Activated naive CD4-positive, alpha-beta T cell treated with anti-CD3 and anti-CD28 coated beads, Interleukin-2, amount 10 ng/mL, durations not matched to agents 7 days and 5 days (primary cell): ENCODE data around the gene PCSK1.
"Not testable (repeated sequence)": the region's sequence is repeated elsewhere in the genome, so short reads cannot be mapped to it uniquely, and the experiment has no call there.

Experiments used
- CTCF ChIA-PET: fragments of 350-600 bp; sonication (Branson Sonifier 250); formaldehyde crosslinking; loops from one replicate; lab custom pipeline; 2021; ENCODE audit warnings: antibody characterized with exemption; lab: Charles Lee
- DNase-seq: peaks from one replicate; pipeline ENCODE4 v3.0.0-alpha.2; 2020
- H3K27ac Mint-ChIP-seq: one replicate; pipeline ENCODE4 v1.8.0; 2021; ENCODE audit warnings: mild to moderate bottlenecking, moderate library complexity, mixed read lengths
- H3K27me3 Mint-ChIP-seq: one replicate; pipeline ENCODE4 v1.8.0; 2021; ENCODE audit warnings: mild to moderate bottlenecking, mixed read lengths
- H3K36me3 Mint-ChIP-seq: one replicate; pipeline ENCODE4 v1.8.0; 2021; ENCODE audit warnings: mixed read lengths
- H3K4me1 Mint-ChIP-seq: one replicate; pipeline ENCODE4 v1.8.0; 2021; ENCODE audit warnings: mixed read lengths
- H3K4me3 Mint-ChIP-seq: one replicate; pipeline ENCODE4 v1.8.0; 2021; ENCODE audit warnings: mild to moderate bottlenecking, moderate library complexity, mixed read lengths
- H3K9me3 Mint-ChIP-seq: one replicate; pipeline ENCODE4 v1.8.0; 2021; ENCODE audit warnings: mixed read lengths

PCSK1 gene

DNA sequence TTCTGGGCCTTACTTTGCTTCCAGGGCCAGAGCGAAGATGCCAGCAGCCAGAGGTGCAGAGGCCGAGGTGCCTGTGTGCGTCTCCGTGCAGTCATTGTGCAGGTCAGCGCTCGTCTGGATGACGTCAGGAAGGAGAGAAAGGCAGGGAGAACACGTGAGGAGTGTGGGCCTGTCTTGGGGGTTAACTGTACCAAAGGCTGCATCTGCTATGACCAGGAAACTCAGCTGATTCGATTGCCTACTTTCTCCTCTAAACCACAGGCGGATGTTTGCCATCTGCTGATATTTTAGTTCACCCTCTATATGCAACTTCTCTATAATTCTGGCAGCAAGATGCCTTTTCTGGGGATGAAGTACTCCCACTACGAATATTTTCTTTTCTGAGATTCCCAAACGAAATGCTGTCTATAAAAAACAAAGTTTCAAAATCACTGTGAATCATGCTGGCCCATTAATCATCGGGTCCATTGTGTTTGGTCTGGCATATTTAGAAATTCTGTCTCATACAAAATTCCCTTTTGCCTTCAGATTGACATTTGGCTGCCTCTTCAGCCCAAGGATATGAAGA is 24.8 kb downstream of the PCSK1 start:
- Mint-ChIP-seq H3K4me1 (no peaks in the 10 kb centered on the region), H3K27me3 (peaks cover 3% of the 10 kb centered on the region), H3K36me3 (no peaks in the 10 kb centered on the region), H3K27ac (no peak overlapping the region), H3K4me3 (no peak overlapping the region), H3K9me3 (no peaks in the 10 kb centered on the region)
- no peak for DNase-seq
- CTCF ChIA-PET: no interaction called here

- Mint-ChIP-seq H3K4me3 (no peak overlapping the region), H3K9me3 (no peaks in the 10 kb centered on the region), H3K27ac (no peak overlapping the region), H3K27me3 (peaks cover 3% of the 10 kb centered on the region), H3K36me3 (no peaks in the 10 kb centered on the region), H3K4me1 (no peaks in the 10 kb centered on the region)
- DNase-seq: no peak
- CTCF ChIA-PET: no interaction called here
Measured at GRCh38 chr5:96407436-96407835, 25.6 kb downstream of the PCSK1 start.

DNA sequence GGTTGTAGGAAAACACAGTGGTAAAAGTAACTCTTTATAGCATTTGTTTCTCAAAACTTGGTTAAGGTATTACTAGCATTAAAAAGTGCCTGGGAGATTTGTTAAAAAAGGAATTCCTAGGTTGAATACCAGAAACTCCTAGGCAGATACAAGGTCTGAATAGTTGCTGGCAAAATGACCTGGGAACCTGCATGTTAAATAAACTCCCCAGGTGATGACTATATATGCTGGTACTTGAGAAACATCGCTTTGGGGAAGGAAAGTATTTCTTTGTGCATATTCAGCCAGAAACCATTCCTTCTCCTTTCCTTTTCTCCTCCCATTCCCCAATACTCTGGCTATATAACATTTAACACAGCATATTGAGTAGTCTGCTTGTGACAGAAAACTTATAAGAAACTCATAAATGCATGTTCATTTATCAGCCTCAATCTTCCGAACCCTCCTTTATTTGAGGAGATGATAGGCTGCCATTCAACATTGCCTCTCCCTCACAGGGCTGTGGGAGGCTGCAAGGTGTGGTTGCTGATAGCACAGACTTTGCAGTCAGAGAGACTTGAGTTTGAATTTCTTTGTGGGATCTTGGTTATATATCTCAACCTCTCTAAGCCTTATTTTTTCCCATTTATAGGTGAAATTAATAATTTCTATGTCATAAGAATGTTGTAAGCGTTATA is 28.7 kb downstream of the PCSK1 start:
- H3K4me1 Mint-ChIP-seq: no peaks in the 10 kb centered on the region
- CTCF ChIA-PET: no interaction called here
- no peak overlapping the region for H3K27ac Mint-ChIP-seq
- peaks cover 8% of the 10 kb centered on the region for H3K27me3 Mint-ChIP-seq
- H3K4me3 Mint-ChIP-seq: no peak overlapping the region
- DNase-seq: no peak
- no peaks in the 10 kb centered on the region for H3K9me3 Mint-ChIP-seq
- no peaks in the 10 kb centered on the region for H3K36me3 Mint-ChIP-seq

GRCh38 chr5:96402500-96402899 is 30.5 kb downstream of the PCSK1 start:
- H3K4me3 Mint-ChIP-seq: no peak overlapping the region
- no peak overlapping the region for H3K27ac Mint-ChIP-seq
- peaks cover 8% of the 10 kb centered on the region for H3K27me3 Mint-ChIP-seq
- H3K4me1 Mint-ChIP-seq: no peaks in the 10 kb centered on the region
- CTCF ChIA-PET: no interaction called here
- H3K36me3 Mint-ChIP-seq: no peaks in the 10 kb centered on the region
- no peak for DNase-seq
- H3K9me3 Mint-ChIP-seq: no peaks in the 10 kb centered on the region

DNA sequence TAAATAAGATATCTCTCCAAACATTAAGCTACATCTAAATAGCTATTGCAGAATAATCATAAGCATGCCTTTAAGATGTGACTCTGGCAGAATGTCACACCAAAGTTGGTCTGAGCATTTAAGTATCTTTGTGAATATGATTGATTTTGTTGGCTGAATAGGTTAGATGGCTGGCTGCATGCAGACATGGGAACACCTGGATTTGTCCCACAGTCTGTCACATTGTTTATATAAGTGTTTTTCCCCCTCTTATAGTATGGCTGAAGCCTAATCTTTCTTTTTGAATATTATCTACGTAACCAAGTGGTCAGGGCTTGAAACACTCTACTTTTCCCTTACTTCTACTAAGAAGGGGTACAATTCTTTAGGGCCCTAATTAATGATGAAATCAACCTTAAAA is 36.2 kb downstream of the PCSK1 start:
- Mint-ChIP-seq H3K27ac (no peak overlapping the region), H3K4me1 (no peaks in the 10 kb centered on the region), H3K9me3 (no peaks in the 10 kb centered on the region), H3K4me3 (no peak overlapping the region), H3K36me3 (no peaks in the 10 kb centered on the region), H3K27me3 (peaks cover 8% of the 10 kb centered on the region)
- CTCF ChIA-PET: no interaction called here
- no peak for DNase-seq

DNA sequence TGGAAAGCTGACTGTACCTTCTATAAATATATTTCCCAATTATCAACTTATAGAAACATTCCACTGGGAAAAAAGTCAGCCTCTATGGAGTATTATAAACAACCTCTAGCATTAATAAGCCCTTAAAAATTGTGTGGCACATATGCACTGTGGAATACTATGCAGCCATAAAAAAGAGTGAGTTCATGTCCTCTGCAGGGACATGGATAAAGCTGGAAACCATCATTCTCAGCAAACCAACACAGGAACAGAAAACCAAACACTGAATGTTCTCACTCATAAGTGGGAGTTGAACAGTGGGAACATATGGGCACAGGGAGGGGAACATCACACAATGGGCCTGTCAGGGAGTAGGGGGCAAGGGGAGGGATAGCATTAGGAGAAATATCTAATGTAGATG is 37.8 kb downstream of the PCSK1 start:
- H3K4me1 Mint-ChIP-seq, H3K4me3 Mint-ChIP-seq, H3K36me3 Mint-ChIP-seq, CTCF ChIA-PET, DNase-seq, H3K27me3 Mint-ChIP-seq, H3K9me3 Mint-ChIP-seq: not testable (repeated sequence)
- peak overlapping the region; percentile 53 for H3K27ac Mint-ChIP-seq

GRCh38 chr5:96391921-96392320 is 41.1 kb downstream of the PCSK1 start:
- CTCF ChIA-PET: interaction anchor here (1.0 kb wide), 1 partner anchor 209 kb away, joined by 3 read pairs; no protein-coding TSS in a partner anchor
- H3K36me3 Mint-ChIP-seq: no peaks in the 10 kb centered on the region
- peaks cover 10% of the 10 kb centered on the region for H3K27me3 Mint-ChIP-seq
- no peaks in the 10 kb centered on the region for H3K4me1 Mint-ChIP-seq
- no peak overlapping the region for H3K27ac Mint-ChIP-seq
- no peak for DNase-seq
- no peaks in the 10 kb centered on the region for H3K9me3 Mint-ChIP-seq
- H3K4me3 Mint-ChIP-seq: no peak overlapping the region

GRCh38 chr5:96388176-96388575 is 44.9 kb downstream of the PCSK1 start:
- H3K4me3 Mint-ChIP-seq: no peak overlapping the region
- H3K36me3 Mint-ChIP-seq: no peaks in the 10 kb centered on the region
- peaks cover 20% of the 10 kb centered on the region for H3K27me3 Mint-ChIP-seq
- CTCF ChIA-PET: interaction anchor here (0.5 kb wide), 1 partner anchor 145 kb away, joined by 3 read pairs; no protein-coding TSS in a partner anchor
- no peak overlapping the region for H3K27ac Mint-ChIP-seq
- DNase-seq: no peak
- H3K9me3 Mint-ChIP-seq: no peaks in the 10 kb centered on the region
- no peaks in the 10 kb centered on the region for H3K4me1 Mint-ChIP-seq

DNA sequence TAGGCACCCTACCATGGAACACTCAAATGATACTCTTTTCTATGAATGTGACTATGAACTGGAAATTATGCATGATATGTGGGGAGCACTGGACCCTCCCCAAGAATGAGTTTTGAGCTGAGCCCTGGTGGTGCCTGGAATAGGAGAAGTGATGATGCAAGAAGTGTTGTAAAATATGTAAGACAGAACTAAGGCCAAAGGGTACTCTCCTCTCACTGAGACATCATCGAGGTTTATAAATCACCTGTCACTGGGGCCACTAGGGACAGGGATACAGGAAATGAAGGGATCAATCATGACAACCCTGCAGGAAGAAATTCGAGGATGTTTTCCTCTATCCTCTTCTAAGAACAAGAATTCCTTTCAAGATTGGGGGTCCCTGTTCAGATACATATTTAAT is 45.4 kb downstream of the PCSK1 start:
- Mint-ChIP-seq H3K4me1 (no peaks in the 10 kb centered on the region), H3K9me3 (no peaks in the 10 kb centered on the region), H3K4me3 (no peak overlapping the region), H3K27ac (no peak overlapping the region), H3K27me3 (peaks cover 20% of the 10 kb centered on the region), H3K36me3 (no peaks in the 10 kb centered on the region)
- DNase-seq: no peak
- CTCF ChIA-PET: interaction anchor here (0.5 kb wide), 1 partner anchor 144 kb away, joined by 3 read pairs; no protein-coding TSS in a partner anchor

- Mint-ChIP-seq H3K4me3 (no peak overlapping the region), H3K36me3 (no peaks in the 10 kb centered on the region)
Measured at GRCh38 chr5:96385538-96385937, 47.5 kb downstream of the PCSK1 start.

GRCh38 chr5:96384353-96384752 is 48.7 kb downstream of the PCSK1 start:
- Mint-ChIP-seq H3K36me3 (no peaks in the 10 kb centered on the region), H3K27me3 (peaks cover 15% of the 10 kb centered on the region), H3K4me1 (no peaks in the 10 kb centered on the region), H3K27ac (no peak overlapping the region), H3K9me3 (no peaks in the 10 kb centered on the region), H3K4me3 (no peak overlapping the region)
- no peak for DNase-seq
- CTCF ChIA-PET: no interaction called here

More at GRCh38 chr5:96385538-96385937, 47.5 kb downstream of the PCSK1 start:
- H3K9me3 Mint-ChIP-seq: no peaks in the 10 kb centered on the region
- CTCF ChIA-PET: no interaction called here
- no peaks in the 10 kb centered on the region for H3K4me1 Mint-ChIP-seq
- H3K27ac Mint-ChIP-seq: no peak overlapping the region
- peaks cover 20% of the 10 kb centered on the region for H3K27me3 Mint-ChIP-seq
- DNase-seq: no peak

- Mint-ChIP-seq H3K9me3 (no peaks in the 10 kb centered on the region), H3K4me1 (no peaks in the 10 kb centered on the region), H3K27ac (no peak overlapping the region), H3K27me3 (peaks cover 13% of the 10 kb centered on the region), H3K4me3 (no peak overlapping the region), H3K36me3 (no peaks in the 10 kb centered on the region)
- no peak for DNase-seq
- CTCF ChIA-PET: interaction anchor here (0.8 to 1.4 kb wide), 2 partner anchors 218 to 220 kb away, joined by 3 to 5 read pairs; no protein-coding TSS in a partner anchor
Measured at GRCh38 chr5:96381526-96381925, 51.5 kb downstream of the PCSK1 start.

DNA sequence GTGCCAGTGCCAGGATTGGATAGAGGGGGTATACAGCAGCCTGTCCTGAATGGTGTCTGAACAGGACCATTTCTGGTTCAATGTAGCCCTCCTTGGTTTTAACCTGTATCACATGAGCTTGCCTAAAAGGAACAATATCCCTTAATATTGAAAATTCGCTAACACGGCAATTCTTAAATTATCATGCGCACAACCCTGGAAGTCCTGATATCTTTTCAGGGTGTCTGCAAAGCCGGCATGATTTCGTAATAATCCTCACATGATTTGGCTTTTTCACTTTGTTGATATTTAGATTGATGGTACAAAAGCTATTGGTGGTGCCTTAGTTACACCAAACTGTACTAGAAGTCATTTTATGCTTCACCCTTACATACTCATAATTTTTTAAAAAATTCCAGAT is 53.2 kb downstream of the PCSK1 start:
- H3K4me3 Mint-ChIP-seq: no peak overlapping the region
- no peaks in the 10 kb centered on the region for H3K36me3 Mint-ChIP-seq
- CTCF ChIA-PET: no interaction called here
- no peak overlapping the region for H3K27ac Mint-ChIP-seq
- no peaks in the 10 kb centered on the region for H3K9me3 Mint-ChIP-seq
- DNase-seq: no peak
- peaks cover 14% of the 10 kb centered on the region for H3K27me3 Mint-ChIP-seq
- no peaks in the 10 kb centered on the region for H3K4me1 Mint-ChIP-seq

DNA sequence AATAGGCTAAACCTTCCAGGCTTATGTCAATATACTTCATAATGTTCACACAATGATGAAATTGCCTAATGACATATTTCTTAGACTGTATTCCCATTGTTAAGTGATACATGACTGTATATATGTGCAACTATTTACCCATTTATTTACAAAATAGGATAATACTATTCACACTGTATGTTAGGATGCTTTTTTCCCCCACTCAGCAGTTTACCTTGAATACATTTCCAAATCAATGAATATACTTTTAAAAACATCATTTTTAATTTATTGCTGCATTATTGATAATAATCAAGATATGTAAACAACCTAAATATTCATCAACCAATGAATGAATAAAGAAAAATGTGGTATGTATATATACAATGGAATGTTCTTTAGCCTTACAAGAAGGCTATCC is 55.5 kb downstream of the PCSK1 start:
- Mint-ChIP-seq H3K27ac (no peak overlapping the region), H3K9me3 (no peaks in the 10 kb centered on the region), H3K4me1 (no peaks in the 10 kb centered on the region)

DNA sequence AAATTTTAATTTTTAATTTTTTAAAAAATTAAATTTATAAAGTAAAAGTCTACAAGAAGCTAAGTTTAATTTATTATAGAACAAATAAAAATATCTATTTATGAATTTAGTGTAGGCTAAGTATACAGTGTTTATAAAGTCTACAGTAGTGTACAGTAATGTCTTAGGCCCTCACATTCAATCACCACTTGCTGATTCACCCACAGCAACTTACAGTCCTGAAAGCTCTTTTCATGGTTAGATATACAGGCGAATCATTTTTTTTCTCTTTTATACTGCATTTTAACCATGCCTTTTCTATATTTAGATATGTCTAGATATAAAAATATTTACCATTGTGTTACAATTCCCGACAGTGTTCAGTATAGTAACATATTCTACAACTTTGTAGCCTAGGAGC is 55.9 kb downstream of the PCSK1 start:
- Mint-ChIP-seq H3K27ac (no peak overlapping the region), H3K36me3 (no peaks in the 10 kb centered on the region), H3K4me1 (no peaks in the 10 kb centered on the region), H3K4me3 (no peak overlapping the region), H3K9me3 (no peaks in the 10 kb centered on the region), H3K27me3 (peaks cover 10% of the 10 kb centered on the region)
- CTCF ChIA-PET: no interaction called here
- no peak for DNase-seq

More for the DNA sequence above, 55.5 kb downstream of the PCSK1 start:
- H3K27me3 Mint-ChIP-seq: peaks cover 6% of the 10 kb centered on the region
- H3K4me3 Mint-ChIP-seq: no peak overlapping the region
- H3K36me3 Mint-ChIP-seq: no peaks in the 10 kb centered on the region
- CTCF ChIA-PET: no interaction called here
- no peak for DNase-seq
